GM12878 (cell line): Measurements from ENCODE around the gene PDCD6IP. TPM values are rescaled to one million over a fixed set of nuclear protein-coding genes. Genes with fewer than 3 reads are reported as not detected.

Experiments
- ATAC-seq: fragments of 200-7000 bp; cut with Tn5 transposase; 3 replicates; pipeline ENCODE4 v1.9.1; 2020; ENCODE audit warnings: mild to moderate bottlenecking, moderate library complexity
- BruUV-seq: library from RNA; stranded (reverse); fragments of 400-500 nt; replicated peaks from 2 replicates; lab custom pipeline; 2021; lab: Mats Ljungman, UMichigan
- CTCF ChIA-PET: fragments of 300-600 bp; sonication (Branson Sonifier 250); formaldehyde crosslinking; extraction: SDS; loops from one replicate; lab custom pipeline; 2021; ENCODE audit warnings: inconsistent platforms; lab: Yijun Ruan, JAX
- POLR2A ChIA-PET: fragments of 350-600 bp; formaldehyde crosslinking; extraction: SDS; loops from one replicate; lab custom pipeline; 2021; ENCODE audit warnings: inconsistent platforms; lab: Charles Lee
- RAD21 ChIA-PET: fragments of 300-600 bp; sonication (Branson Sonifier 250); formaldehyde crosslinking; loops from one replicate; lab custom pipeline; 2023; ENCODE audit warnings: antibody characterized with exemption; ENCODE audit not compliant: unreplicated experiment; lab: Charles Lee
- SMC1A ChIA-PET: fragments of 300-600 bp; sonication (Branson Sonifier 250); formaldehyde crosslinking; loops from one replicate; lab custom pipeline; 2023; ENCODE audit not compliant: unreplicated experiment, uncharacterized antibody; lab: Charles Lee
- DNase-seq: peaks from one replicate; pipeline ENCODE4 v3.0.0-alpha.2; 2011; ENCODE audit warnings: low read depth, low spot score
- FAIRE-seq: peaks from 3 replicates; lab custom pipeline; 2011; peaks lifted over from hg19 to GRCh38; lab: Jason Lieb, UNC
- H2AFZ ChIP-seq: 2 replicates; pipeline ENCODE4 v1.6.0; 2011; ENCODE audit warnings: low read depth, low read length, control low read depth; ENCODE audit not compliant: control insufficient read depth
- H3K27ac ChIP-seq: 2 replicates; pipeline ENCODE4 v1.5.1; 2011; ENCODE audit warnings: control low read depth; ENCODE audit not compliant: control insufficient read depth, insufficient read depth
- H3K27me3 ChIP-seq, 2 experiments: replicated peaks in 1 of 2; 2 replicates each; pipeline versions ENCODE4 v1.6.0 to v1.6.1; 2011; ENCODE audit warnings: low read length in 1 of 2; ENCODE audit not compliant: control insufficient read depth in 2 of 2, insufficient read depth in 2 of 2
- H3K36me3 ChIP-seq, 2 experiments: 2 replicates each; pipeline ENCODE4 v1.5.1; 2011; ENCODE audit warnings: low read length in 1 of 2; ENCODE audit not compliant: control insufficient read depth in 2 of 2, insufficient read depth in 2 of 2
- H3K4me1 ChIP-seq: 2 replicates; pipeline ENCODE4 v1.6.1; 2011; ENCODE audit warnings: mild to moderate bottlenecking, low read length, moderate library complexity, mixed read lengths; ENCODE audit not compliant: control insufficient read depth, insufficient read depth
- H3K4me2 ChIP-seq: 2 replicates; pipeline ENCODE4 v1.6.0; 2011; ENCODE audit warnings: control low read depth; ENCODE audit not compliant: control insufficient read depth, insufficient read depth
- H3K4me3 ChIP-seq: fragments of 200-600 bp; sonication (generic); 2 replicates; pipeline ENCODE4 v1.5.1; 2016
- H3K79me2 ChIP-seq: 2 replicates; pipeline ENCODE4 v1.6.0; 2011; ENCODE audit warnings: low read length; ENCODE audit not compliant: control insufficient read depth, insufficient read depth
- H3K9ac ChIP-seq: 2 replicates; pipeline ENCODE4 v1.8.0; 2011; ENCODE audit warnings: low read length, control low read depth, mixed read lengths; ENCODE audit not compliant: control insufficient read depth, insufficient read depth
- H3K9me3 ChIP-seq: replicated peaks from 3 replicates; pipeline ENCODE4 v1.5.1; 2011; ENCODE audit warnings: mild to moderate bottlenecking, low read length; ENCODE audit not compliant: control insufficient read depth, insufficient read depth
- H4K20me1 ChIP-seq: 2 replicates; pipeline ENCODE4 v1.6.0; 2011; ENCODE audit not compliant: control insufficient read depth, insufficient read depth
- FOXM1 ChIP-seq: IDR thresholded peaks from 2 replicates; pipeline ENCODE4 v1.6.1; 2012; ENCODE audit warnings: low read depth, mild to moderate bottlenecking, inconsistent platforms, low read length, moderate library complexity
- JUND ChIP-seq: IDR thresholded peaks from 2 replicates; pipeline ENCODE4 v1.6.1; 2012; ENCODE audit warnings: low read depth, mild to moderate bottlenecking, low read length, improper control_type of control experiment, moderate library complexity
- NFYB ChIP-seq: IDR thresholded peaks from 2 replicates; pipeline ENCODE4 v1.6.1; 2011; ENCODE audit warnings: low read depth, mild to moderate bottlenecking, low read length, improper control_type of control experiment, moderate library complexity; ENCODE audit not compliant: insufficient read depth
- POLR2A ChIP-seq: IDR thresholded peaks from 2 replicates; pipeline ENCODE4 v1.6.1; 2011; ENCODE audit warnings: low read depth, mild to moderate bottlenecking, low read length
- RFX5 ChIP-seq: IDR thresholded peaks from 2 replicates; pipeline ENCODE4 v1.6.1; 2011; ENCODE audit warnings: low read depth, low read length, improper control_type of control experiment
- ZNF207 ChIP-seq: fragments of 450-650 bp; IDR thresholded peaks from 2 replicates; pipeline ENCODE4 v1.6.1; 2014; ENCODE audit warnings: antibody characterized with exemption, mild to moderate bottlenecking, borderline replicate concordance
- ZNF24 ChIP-seq: fragments of 450-650 bp; IDR thresholded peaks from 2 replicates; pipeline ENCODE4 v1.6.1; 2017; ENCODE audit warnings: antibody characterized with exemption, mild to moderate bottlenecking
- WGBS: methylation state at CpG from one replicate; pipeline ENCODE4 v1.1.6; 2016; ENCODE audit warnings: low lambda C conversion rate; ENCODE audit not compliant: insufficient replicate concordance, insufficient coverage; ENCODE audit errors: missing lambda C conversion rate; 5-methylcytosine and 5-hydroxymethylcytosine counted together
- in situ Hi-C: fragments of 300-500 bp; cut with MboI; formaldehyde crosslinking; loops from 9 replicates; pipeline ENCODE4 v1.14.3; 2018; ENCODE audit warnings: mixed read lengths
- intact Hi-C: fragments of 100-400 bp; cut with micrococcal nuclease; formaldehyde crosslinking; loops from one replicate; pipeline ENCODE4 v1.14.2; 2022; ENCODE audit not compliant: unreplicated experiment
- polyA plus RNA-seq, 11 experiments: library from polyadenylated mRNA; depleted of rRNA in 4 of 11; unstranded in 6 of 11; stranded (reverse) in 5 of 11; fragments of >200 nt; fragmentation: Nextera tagmentation in 4 of 11; fragmentation: Illumina TruSeq in 1 of 11; extraction: Ambion mirVana in 4 of 11; extraction: Trizol in 1 of 11; gene quantifications; 1 replicate in 1 of 11; 2 replicates in 10 of 11; pipeline versions ENCODE4 v1.2.1 to v1.2.3, GENCODE V29; 2011 to 2016; ENCODE audit warnings: inconsistent platforms in 2 of 11, missing spikeins in 2 of 11, low read depth in 1 of 11
- total RNA-seq, 4 experiments: library from RNA; depleted of rRNA in 3 of 4; stranded (reverse); fragments of >200 nt in 3 of 4; fragmentation: Illumina TruSeq in 1 of 4; extraction: Trizol in 1 of 4; gene quantifications; 2 replicates each; pipeline versions ENCODE4 v1.2.1 to v1.2.3, GENCODE V29; 2013 to 2021
- TF ChIP-seq, protein P1 (sequence below): fragments of 450-650 bp; conservative IDR thresholded peaks from 2 replicates; pipeline ENCODE4 v1.6.1; 2017; ENCODE audit warnings: mild to moderate bottlenecking, moderate library complexity
- TF ChIP-seq, protein P2 (sequence below): fragments of 450-650 bp; IDR thresholded peaks from 2 replicates; pipeline ENCODE4 v1.6.1; 2016; ENCODE audit warnings: mild to moderate bottlenecking, moderate library complexity, borderline replicate concordance

Gene PDCD6IP
- total and polyA plus RNA-seq, 10 of the 15 experiments (the other 5 are each of a cell fraction or from before 2014, with no cell fraction given) = 16.0 to 169 (median 81.2) TPM

DNA sequence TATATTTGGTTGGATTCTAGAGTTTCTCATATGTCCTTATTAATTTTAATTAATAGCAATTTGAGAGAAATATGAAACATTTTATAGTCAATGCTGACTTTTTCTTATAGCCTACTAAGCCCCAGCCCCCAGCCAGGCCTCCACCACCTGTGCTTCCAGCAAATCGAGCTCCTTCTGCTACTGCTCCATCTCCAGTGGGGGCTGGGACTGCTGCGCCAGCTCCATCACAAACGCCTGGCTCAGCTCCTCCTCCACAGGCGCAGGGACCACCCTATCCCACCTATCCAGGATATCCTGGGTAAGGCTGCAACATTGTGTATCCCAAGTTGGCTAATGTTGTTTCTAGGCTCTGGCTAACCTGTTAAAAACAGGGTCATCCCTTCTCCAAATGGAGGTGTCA, 66.7 kb downstream of the PDCD6IP start:
- in situ Hi-C loops (no loop called here), intact Hi-C loops (no loop called here)
- DNase-seq (no peak), ATAC-seq (no peak), FAIRE-seq (no peak)
- Histone ChIP-seq H3K79me2 (no peaks in the 10 kb centered on the region), H2AFZ (no peak overlapping the region), H3K36me3 (peaks cover 5 to 6% of the 10 kb centered on the region in 2 experiments), H3K9me3 (no peaks in the 10 kb centered on the region), H3K9ac (no peak overlapping the region), H3K27me3 (no peaks in the 10 kb centered on the region), H3K4me3 (no peak overlapping the region), H3K27ac (no peak overlapping the region), H3K4me1 (no peaks in the 10 kb centered on the region), H3K4me2 (no peak overlapping the region), H4K20me1 (no peaks in the 10 kb centered on the region)
- no TSS peak for BruUV-seq
- CTCF ChIA-PET = interaction anchor here (0.6 to 1.9 kb wide), 2 partner anchors 18 to 74 kb away, joined by 4 to 6 read pairs; no protein-coding TSS in a partner anchor
- TF ChIP-seq, protein P1, sequence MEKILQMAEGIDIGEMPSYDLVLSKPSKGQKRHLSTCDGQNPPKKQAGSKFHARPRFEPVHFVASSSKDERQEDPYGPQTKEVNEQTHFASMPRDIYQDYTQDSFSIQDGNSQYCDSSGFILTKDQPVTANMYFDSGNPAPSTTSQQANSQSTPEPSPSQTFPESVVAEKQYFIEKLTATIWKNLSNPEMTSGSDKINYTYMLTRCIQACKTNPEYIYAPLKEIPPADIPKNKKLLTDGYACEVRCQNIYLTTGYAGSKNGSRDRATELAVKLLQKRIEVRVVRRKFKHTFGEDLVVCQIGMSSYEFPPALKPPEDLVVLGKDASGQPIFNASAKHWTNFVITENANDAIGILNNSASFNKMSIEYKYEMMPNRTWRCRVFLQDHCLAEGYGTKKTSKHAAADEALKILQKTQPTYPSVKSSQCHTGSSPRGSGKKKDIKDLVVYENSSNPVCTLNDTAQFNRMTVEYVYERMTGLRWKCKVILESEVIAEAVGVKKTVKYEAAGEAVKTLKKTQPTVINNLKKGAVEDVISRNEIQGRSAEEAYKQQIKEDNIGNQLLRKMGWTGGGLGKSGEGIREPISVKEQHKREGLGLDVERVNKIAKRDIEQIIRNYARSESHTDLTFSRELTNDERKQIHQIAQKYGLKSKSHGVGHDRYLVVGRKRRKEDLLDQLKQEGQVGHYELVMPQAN = no peak
- TF ChIP-seq POLR2A = no peak
- no peak for TF ChIP-seq RFX5
- TF ChIP-seq ZNF24 = no peak
- no peak for TF ChIP-seq NFYB
- TF ChIP-seq, protein P2, sequence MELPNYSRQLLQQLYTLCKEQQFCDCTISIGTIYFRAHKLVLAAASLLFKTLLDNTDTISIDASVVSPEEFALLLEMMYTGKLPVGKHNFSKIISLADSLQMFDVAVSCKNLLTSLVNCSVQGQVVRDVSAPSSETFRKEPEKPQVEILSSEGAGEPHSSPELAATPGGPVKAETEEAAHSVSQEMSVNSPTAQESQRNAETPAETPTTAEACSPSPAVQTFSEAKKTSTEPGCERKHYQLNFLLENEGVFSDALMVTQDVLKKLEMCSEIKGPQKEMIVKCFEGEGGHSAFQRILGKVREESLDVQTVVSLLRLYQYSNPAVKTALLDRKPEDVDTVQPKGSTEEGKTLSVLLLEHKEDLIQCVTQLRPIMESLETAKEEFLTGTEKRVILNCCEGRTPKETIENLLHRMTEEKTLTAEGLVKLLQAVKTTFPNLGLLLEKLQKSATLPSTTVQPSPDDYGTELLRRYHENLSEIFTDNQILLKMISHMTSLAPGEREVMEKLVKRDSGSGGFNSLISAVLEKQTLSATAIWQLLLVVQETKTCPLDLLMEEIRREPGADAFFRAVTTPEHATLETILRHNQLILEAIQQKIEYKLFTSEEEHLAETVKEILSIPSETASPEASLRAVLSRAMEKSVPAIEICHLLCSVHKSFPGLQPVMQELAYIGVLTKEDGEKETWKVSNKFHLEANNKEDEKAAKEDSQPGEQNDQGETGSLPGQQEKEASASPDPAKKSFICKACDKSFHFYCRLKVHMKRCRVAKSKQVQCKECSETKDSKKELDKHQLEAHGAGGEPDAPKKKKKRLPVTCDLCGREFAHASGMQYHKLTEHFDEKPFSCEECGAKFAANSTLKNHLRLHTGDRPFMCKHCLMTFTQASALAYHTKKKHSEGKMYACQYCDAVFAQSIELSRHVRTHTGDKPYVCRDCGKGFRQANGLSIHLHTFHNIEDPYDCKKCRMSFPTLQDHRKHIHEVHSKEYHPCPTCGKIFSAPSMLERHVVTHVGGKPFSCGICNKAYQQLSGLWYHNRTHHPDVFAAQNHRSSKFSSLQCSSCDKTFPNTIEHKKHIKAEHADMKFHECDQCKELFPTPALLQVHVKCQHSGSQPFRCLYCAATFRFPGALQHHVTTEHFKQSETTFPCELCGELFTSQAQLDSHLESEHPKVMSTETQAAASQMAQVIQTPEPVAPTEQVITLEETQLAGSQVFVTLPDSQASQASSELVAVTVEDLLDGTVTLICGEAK = no peak
- TF ChIP-seq JUND = no peak
- no peak for TF ChIP-seq FOXM1
- TF ChIP-seq ZNF207 = no peak
- 99% methylated on average over 4 of the region's 4 CpGs for WGBS
- POLR2A ChIA-PET = no interaction called here
- SMC1A ChIA-PET = no interaction called here
- RAD21 ChIA-PET = no interaction called here
